Breast epithelium (tissue), 3 donors: ENCODE results near the gene MYF5.

ENCODE experiments used
- CTCF ChIP-seq, 3 donors: fragments of 450-650 bp; IDR thresholded peaks; one replicate each; pipeline ENCODE4 v1.5.1; 2016 to 2017; ENCODE audit warnings: antibody characterized with exemption in 3 of 3, mild to moderate bottlenecking in 3 of 3, moderate library complexity in 3 of 3
- POLR2A ChIP-seq: fragments of 450-650 bp; IDR thresholded peaks from one replicate; pipeline ENCODE4 v1.6.1; 2016; ENCODE audit warnings: antibody characterized with exemption, mild to moderate bottlenecking, moderate library complexity
- POLR2AphosphoS5 ChIP-seq, 3 donors: sonication (generic); formaldehyde crosslinking; IDR thresholded peaks; one replicate each; pipeline ENCODE4 v1.6.1; 2017; ENCODE audit warnings: antibody characterized with exemption in 3 of 3

- TF ChIP-seq CTCF (IDR thresholded peaks at IDR 0.05), result no peak
- TF ChIP-seq POLR2AphosphoS5 (IDR thresholded peaks at IDR 0.05), result no peak
- no peak for TF ChIP-seq POLR2A
These were observed 26.2 kb upstream of the MYF5 start for GRCh38 chr12:80690513-80690912.
